Measurements from ENCODE around the gene PRKN.

DNA sequence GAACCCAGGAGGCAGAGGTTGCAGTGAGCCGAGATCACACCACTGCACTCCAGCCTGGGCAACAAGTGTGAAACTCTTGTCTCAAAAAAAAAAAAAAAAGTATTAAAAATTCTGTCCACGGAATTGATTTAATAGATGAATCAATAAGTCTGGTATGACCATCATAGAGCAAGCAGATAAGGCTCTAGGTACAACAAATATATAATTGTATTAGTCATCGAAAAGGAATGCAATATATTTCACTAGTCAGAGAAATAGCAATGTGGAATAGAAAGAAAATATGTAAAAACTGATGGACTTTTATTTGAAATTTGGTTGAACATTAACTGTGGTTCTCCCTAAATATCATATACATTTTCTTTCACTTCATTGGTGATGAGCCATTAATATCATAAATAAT, 976.9 kb downstream of the PRKN start:
- TF ChIP-seq, protein P1, sequence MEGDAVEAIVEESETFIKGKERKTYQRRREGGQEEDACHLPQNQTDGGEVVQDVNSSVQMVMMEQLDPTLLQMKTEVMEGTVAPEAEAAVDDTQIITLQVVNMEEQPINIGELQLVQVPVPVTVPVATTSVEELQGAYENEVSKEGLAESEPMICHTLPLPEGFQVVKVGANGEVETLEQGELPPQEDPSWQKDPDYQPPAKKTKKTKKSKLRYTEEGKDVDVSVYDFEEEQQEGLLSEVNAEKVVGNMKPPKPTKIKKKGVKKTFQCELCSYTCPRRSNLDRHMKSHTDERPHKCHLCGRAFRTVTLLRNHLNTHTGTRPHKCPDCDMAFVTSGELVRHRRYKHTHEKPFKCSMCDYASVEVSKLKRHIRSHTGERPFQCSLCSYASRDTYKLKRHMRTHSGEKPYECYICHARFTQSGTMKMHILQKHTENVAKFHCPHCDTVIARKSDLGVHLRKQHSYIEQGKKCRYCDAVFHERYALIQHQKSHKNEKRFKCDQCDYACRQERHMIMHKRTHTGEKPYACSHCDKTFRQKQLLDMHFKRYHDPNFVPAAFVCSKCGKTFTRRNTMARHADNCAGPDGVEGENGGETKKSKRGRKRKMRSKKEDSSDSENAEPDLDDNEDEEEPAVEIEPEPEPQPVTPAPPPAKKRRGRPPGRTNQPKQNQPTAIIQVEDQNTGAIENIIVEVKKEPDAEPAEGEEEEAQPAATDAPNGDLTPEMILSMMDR (IDR thresholded peaks at IDR 0.05; ENCODE audit: low read length): no peak
- no peak for TF ChIP-seq EZH2 (IDR thresholded peaks at IDR 0.05; ENCODE audit: borderline replicate concordance, low read length)

All from OCI-LY1 (cell line).